HCT116 (cell line): ENCODE data around the gene RNF208. TPM values are rescaled to one million over a fixed set of nuclear protein-coding genes. Genes with fewer than 3 reads are reported as not detected.

Source experiments
- ATAC-seq: fragments of 200-7000 bp; cut with Tn5 transposase; 2 replicates; pipeline ENCODE4 v1.9.1; 2020; ENCODE audit warnings: mild to moderate bottlenecking, moderate library complexity
- BruUV-seq: library from RNA; stranded (reverse); fragments of 400-500 nt; replicated peaks from 2 replicates; lab custom pipeline; 2021; lab: Mats Ljungman, UMichigan
- CTCF ChIA-PET: fragments of 300-600 bp; sonication (Branson Sonifier 250); formaldehyde crosslinking; loops from one replicate; lab custom pipeline; 2021; ENCODE audit warnings: antibody characterized with exemption; lab: Charles Lee
- POLR2A ChIA-PET: fragments of 300-600, 350-600 bp; sonication (Branson Sonifier 250); formaldehyde crosslinking; loops from one replicate; lab custom pipeline; 2021; ENCODE audit warnings: antibody characterized with exemption; lab: Charles Lee
- RAD21 ChIA-PET, 2 experiments: fragments of 300-600 bp; sonication (Branson Sonifier 250); formaldehyde crosslinking; loops; one replicate each; lab custom pipeline; 2023; ENCODE audit warnings: low total read pairs in 2 of 2; ENCODE audit not compliant: uncharacterized antibody in 2 of 2, unreplicated experiment in 2 of 2, low non-redundant PET in 1 of 2; lab: Charles Lee
- DNase-seq: peaks from one replicate; pipeline ENCODE4 v3.0.0-alpha.2; 2010; ENCODE audit warnings: low read depth, low spot score
- H2AFZ ChIP-seq: fragments of 200-600 bp; shearing (Covaris generic), sonication (generic); 2 replicates; pipeline ENCODE4 v1.6.1; 2017; ENCODE audit warnings: low read depth, mixed run types, mixed read lengths, antibody characterized with exemption, low read length; ENCODE audit not compliant: poor library complexity, severe bottlenecking
- H3K27ac ChIP-seq: 2 replicates; pipeline ENCODE4 v1.5.1; 2012; ENCODE audit warnings: low read depth, low read length
- H3K27me3 ChIP-seq: fragments of 200-600 bp; sonication (generic); 2 replicates; pipeline ENCODE4 v1.6.1; 2016; ENCODE audit warnings: mixed run types, low read length, mixed read lengths; ENCODE audit not compliant: insufficient read depth
- H3K36me3 ChIP-seq, 2 experiments: fragments of 200-500 bp in 1 of 2; fragments of 200-600 bp in 1 of 2; sonication (Bioruptor generic) in 1 of 2; sonication (generic) in 1 of 2; 2 replicates each; pipeline versions ENCODE4 v1.5.1 to v1.6.1; 2014 to 2016; ENCODE audit warnings: low read length in 2 of 2, inconsistent platforms in 1 of 2, mixed read lengths in 1 of 2, mixed run types in 1 of 2; ENCODE audit not compliant: insufficient read depth in 2 of 2, control insufficient read depth in 1 of 2
- H3K4me1 ChIP-seq, 2 experiments: fragments of 200-600 bp in 1 of 2; sonication (generic) in 1 of 2; 2 replicates each; pipeline versions ENCODE4 v1.5.1 to v1.6.1; 2012 to 2017; ENCODE audit warnings: low read length in 2 of 2, inconsistent platforms in 1 of 2, mild to moderate bottlenecking in 1 of 2, mixed read lengths in 1 of 2, mixed run types in 1 of 2, moderate library complexity in 1 of 2; ENCODE audit not compliant: insufficient read depth in 2 of 2, control insufficient read depth in 1 of 2
- H3K4me2 ChIP-seq: fragments of 200-600 bp; sonication (generic); 2 replicates; pipeline ENCODE4 v1.6.1; 2017; ENCODE audit warnings: mixed run types, low read length, mixed read lengths
- H3K4me3 ChIP-seq, 2 experiments: fragments of 200-600 bp in 1 of 2; sonication (generic) in 1 of 2; replicated peaks in 1 of 2; 2 replicates each; pipeline ENCODE4 v1.5.1; 2011 to 2016; ENCODE audit warnings: low read length in 2 of 2, control low read depth in 1 of 2, low read depth in 1 of 2, mild to moderate bottlenecking in 1 of 2, mixed read lengths in 1 of 2, mixed run types in 1 of 2
- H3K79me2 ChIP-seq: fragments of 200-600 bp; sonication (generic); 2 replicates; pipeline ENCODE4 v1.6.1; 2017; ENCODE audit warnings: mild to moderate bottlenecking, mixed run types, low read length, moderate library complexity, mixed read lengths; ENCODE audit not compliant: insufficient read depth
- H3K9ac ChIP-seq: fragments of 200-600 bp; sonication (generic); 2 replicates; pipeline ENCODE4 v1.6.1; 2016; ENCODE audit warnings: low read length, mixed read lengths
- H3K9me2 ChIP-seq: fragments of 200-600 bp; sonication (generic), shearing (Covaris generic); 2 replicates; pipeline ENCODE4 v1.6.1; 2017; ENCODE audit warnings: mixed run types, mild to moderate bottlenecking, moderate library complexity; ENCODE audit not compliant: insufficient read depth
- H3K9me3 ChIP-seq, 2 experiments: fragments of 200-500 bp in 1 of 2; fragments of 200-600 bp in 1 of 2; sonication (Bioruptor generic) in 1 of 2; sonication (generic) in 1 of 2; 2 replicates each; pipeline ENCODE4 v1.6.1; 2014 to 2017; ENCODE audit warnings: low read length in 2 of 2, mixed read lengths in 2 of 2, inconsistent platforms in 1 of 2, low read depth in 1 of 2, mild to moderate bottlenecking in 1 of 2, mixed run types in 1 of 2, moderate library complexity in 1 of 2; ENCODE audit not compliant: control insufficient read depth in 1 of 2, insufficient read depth in 1 of 2
- H4K20me1 ChIP-seq: fragments of 200-600 bp; sonication (generic), shearing (Covaris generic); 2 replicates; pipeline ENCODE4 v1.6.1; 2017; ENCODE audit warnings: mixed run types, mild to moderate bottlenecking, moderate library complexity; ENCODE audit not compliant: insufficient read depth
- ATF3 ChIP-seq: IDR thresholded peaks from 2 replicates; pipeline ENCODE4 v1.6.1; 2012
- CBX3 ChIP-seq: IDR thresholded peaks from 2 replicates; pipeline ENCODE4 v1.6.1; 2012; ENCODE audit warnings: low read depth
- CEBPB ChIP-seq: IDR thresholded peaks from 2 replicates; pipeline ENCODE4 v1.6.1; 2012; ENCODE audit warnings: low read depth
- CTCF ChIP-seq, 3 experiments: fragments of 200-600 bp in 1 of 3; sonication (generic) in 1 of 3; IDR thresholded peaks in 2 of 3; conservative IDR thresholded peaks in 1 of 3; 2 replicates each; pipeline ENCODE4 v1.5.1; 2012 to 2017; ENCODE audit warnings: low read depth in 2 of 3, low read length in 2 of 3, antibody characterized with exemption in 1 of 3, borderline replicate concordance in 1 of 3, control low read depth in 1 of 3, mild to moderate bottlenecking in 1 of 3, mixed read lengths in 1 of 3, mixed run types in 1 of 3, moderate library complexity in 1 of 3; ENCODE audit not compliant: insufficient read depth in 1 of 3
- EGR1 ChIP-seq: IDR thresholded peaks from 2 replicates; pipeline ENCODE4 v1.6.1; 2012; ENCODE audit warnings: low read depth
- EZH2phosphoT487 ChIP-seq: fragments of 200-600 bp; IDR thresholded peaks from 2 replicates; pipeline ENCODE4 v1.6.1; 2018; ENCODE audit warnings: antibody characterized with exemption, borderline replicate concordance
- FOSL1 ChIP-seq: IDR thresholded peaks from 2 replicates; pipeline ENCODE4 v1.6.1; 2012; ENCODE audit warnings: low read depth
- MAX ChIP-seq: IDR thresholded peaks from 2 replicates; pipeline ENCODE4 v1.6.1; 2012
- SIN3A ChIP-seq: IDR thresholded peaks from 2 replicates; pipeline ENCODE4 v1.6.1; 2012; ENCODE audit warnings: low read depth
- intact Hi-C: fragments of 100-400 bp; cut with micrococcal nuclease; formaldehyde crosslinking; loops from 2 replicates; pipeline ENCODE4 v1.10.0; 2022
- total RNA-seq: library from RNA; stranded (reverse); gene quantifications from one replicate; pipeline ENCODE4 v1.2.1, GENCODE V29; 2021; ENCODE audit not compliant: unreplicated experiment
- TF ChIP-seq, protein P1 (sequence below): IDR thresholded peaks from 2 replicates; pipeline ENCODE4 v1.6.1; 2011; ENCODE audit warnings: mild to moderate bottlenecking, low read length, moderate library complexity; ENCODE audit not compliant: insufficient replicate concordance; ENCODE audit errors: extremely low read depth

Gene RNF208
- total RNA-seq, 1 experiment from 2014 or later = 26.1 TPM

GRCh38 chr9:137256856-137257255, 34.8 kb upstream of the RNF208 start:
- no peak for ATAC-seq
- intact Hi-C loops = no loop called here
- Histone ChIP-seq H4K20me1 (no peaks in the 10 kb centered on the region), H3K4me3 (peak overlapping the region; percentile 97 to 100), H3K27ac (no peak overlapping the region), H3K9ac (0 out of 2 replicates have a peak overlapping the region, but pooled peaks have one; percentile 88), H3K79me2 (peaks cover 36% of the 10 kb centered on the region), H3K27me3 (no peaks in the 10 kb centered on the region), H3K4me1 (peaks cover 21 to 42% of the 10 kb centered on the region in 2 experiments), H3K4me2 (peak overlapping the region; percentile 93), H3K9me3 (no peaks in the 10 kb centered on the region), H3K9me2 (no peaks in the 10 kb centered on the region), H2AFZ (no peak overlapping the region), H3K36me3 (peaks cover 17 to 22% of the 10 kb centered on the region in 2 experiments)
- no peak for DNase-seq
- CTCF ChIA-PET = no interaction called here
- TF ChIP-seq EGR1 (no peak), MAX (no peak), CEBPB (no peak), ATF3 (no peak), SIN3A (no peak), FOSL1 (no peak), CTCF (IDR thresholded peaks at IDR 0.05 in 2 of 3, conservative IDR thresholded peaks at IDR 0.05 in 1 of 3; ENCODE audit: borderline replicate concordance in 1 of 3, insufficient read depth in 1 of 3, low read depth in 2 of 3, low read length in 2 of 3) (no peak), CBX3 (no peak), EZH2phosphoT487 (no peak)
- TF ChIP-seq, protein P1, sequence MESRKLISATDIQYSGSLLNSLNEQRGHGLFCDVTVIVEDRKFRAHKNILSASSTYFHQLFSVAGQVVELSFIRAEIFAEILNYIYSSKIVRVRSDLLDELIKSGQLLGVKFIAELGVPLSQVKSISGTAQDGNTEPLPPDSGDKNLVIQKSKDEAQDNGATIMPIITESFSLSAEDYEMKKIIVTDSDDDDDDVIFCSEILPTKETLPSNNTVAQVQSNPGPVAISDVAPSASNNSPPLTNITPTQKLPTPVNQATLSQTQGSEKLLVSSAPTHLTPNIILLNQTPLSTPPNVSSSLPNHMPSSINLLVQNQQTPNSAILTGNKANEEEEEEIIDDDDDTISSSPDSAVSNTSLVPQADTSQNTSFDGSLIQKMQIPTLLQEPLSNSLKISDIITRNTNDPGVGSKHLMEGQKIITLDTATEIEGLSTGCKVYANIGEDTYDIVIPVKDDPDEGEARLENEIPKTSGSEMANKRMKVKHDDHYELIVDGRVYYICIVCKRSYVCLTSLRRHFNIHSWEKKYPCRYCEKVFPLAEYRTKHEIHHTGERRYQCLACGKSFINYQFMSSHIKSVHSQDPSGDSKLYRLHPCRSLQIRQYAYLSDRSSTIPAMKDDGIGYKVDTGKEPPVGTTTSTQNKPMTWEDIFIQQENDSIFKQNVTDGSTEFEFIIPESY = no peak
- no TSS peak for BruUV-seq
- POLR2A ChIA-PET = interaction anchor here (5.9 kb wide), 1 partner anchor 16 kb away, joined by 39 read pairs; the partner anchor contains the start of gene TUBB4B
- RAD21 ChIA-PET = no interaction called here
